ENCODE results near the gene UBE2L6.

DNA sequence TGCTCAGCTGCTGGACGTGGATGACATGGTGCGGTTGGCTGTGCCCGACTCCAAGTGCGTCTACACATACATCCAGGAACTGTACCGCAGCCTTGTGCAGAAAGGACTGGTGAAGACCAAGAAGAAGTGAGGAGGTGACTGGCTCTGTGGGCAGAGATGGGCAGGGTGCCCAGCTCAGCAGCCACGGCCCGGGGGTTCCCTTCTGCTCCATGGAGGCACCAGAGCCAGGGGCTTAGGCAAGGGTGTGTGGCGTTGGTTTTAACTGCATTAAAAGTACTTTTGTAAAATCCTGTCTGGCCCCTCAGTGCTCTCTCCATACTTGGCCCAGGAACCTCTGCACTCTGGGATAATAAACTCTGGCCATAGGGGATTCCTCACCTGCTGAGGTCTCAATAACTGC is 17.5 kb downstream of the UBE2L6 start:
- TF ChIP-seq POLR2A (IDR thresholded peaks at IDR 0.05; ENCODE audit: low read depth, low read length): no peak
- TF ChIP-seq RFX5 (IDR thresholded peaks at IDR 0.05; ENCODE audit: low read depth, low read length): no peak
- TF ChIP-seq, protein P1, sequence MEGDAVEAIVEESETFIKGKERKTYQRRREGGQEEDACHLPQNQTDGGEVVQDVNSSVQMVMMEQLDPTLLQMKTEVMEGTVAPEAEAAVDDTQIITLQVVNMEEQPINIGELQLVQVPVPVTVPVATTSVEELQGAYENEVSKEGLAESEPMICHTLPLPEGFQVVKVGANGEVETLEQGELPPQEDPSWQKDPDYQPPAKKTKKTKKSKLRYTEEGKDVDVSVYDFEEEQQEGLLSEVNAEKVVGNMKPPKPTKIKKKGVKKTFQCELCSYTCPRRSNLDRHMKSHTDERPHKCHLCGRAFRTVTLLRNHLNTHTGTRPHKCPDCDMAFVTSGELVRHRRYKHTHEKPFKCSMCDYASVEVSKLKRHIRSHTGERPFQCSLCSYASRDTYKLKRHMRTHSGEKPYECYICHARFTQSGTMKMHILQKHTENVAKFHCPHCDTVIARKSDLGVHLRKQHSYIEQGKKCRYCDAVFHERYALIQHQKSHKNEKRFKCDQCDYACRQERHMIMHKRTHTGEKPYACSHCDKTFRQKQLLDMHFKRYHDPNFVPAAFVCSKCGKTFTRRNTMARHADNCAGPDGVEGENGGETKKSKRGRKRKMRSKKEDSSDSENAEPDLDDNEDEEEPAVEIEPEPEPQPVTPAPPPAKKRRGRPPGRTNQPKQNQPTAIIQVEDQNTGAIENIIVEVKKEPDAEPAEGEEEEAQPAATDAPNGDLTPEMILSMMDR (conservative IDR thresholded peaks at IDR 0.05; ENCODE audit: low read depth, low read length): no peak
- no peak for TF ChIP-seq SMC3 (IDR thresholded peaks at IDR 0.05; ENCODE audit: low read depth, low read length)
- TF ChIP-seq, protein P2, sequence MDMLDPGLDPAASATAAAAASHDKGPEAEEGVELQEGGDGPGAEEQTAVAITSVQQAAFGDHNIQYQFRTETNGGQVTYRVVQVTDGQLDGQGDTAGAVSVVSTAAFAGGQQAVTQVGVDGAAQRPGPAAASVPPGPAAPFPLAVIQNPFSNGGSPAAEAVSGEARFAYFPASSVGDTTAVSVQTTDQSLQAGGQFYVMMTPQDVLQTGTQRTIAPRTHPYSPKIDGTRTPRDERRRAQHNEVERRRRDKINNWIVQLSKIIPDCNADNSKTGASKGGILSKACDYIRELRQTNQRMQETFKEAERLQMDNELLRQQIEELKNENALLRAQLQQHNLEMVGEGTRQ (IDR thresholded peaks at IDR 0.05; ENCODE audit: low read depth, low read length): no peak

Measured in IMR-90 (cell line).